ENCODE measurements around the gene TM7SF3. TPM values are rescaled to one million over a fixed set of nuclear protein-coding genes. Genes with fewer than 3 reads are reported as not detected.

The TM7SF3 gene
- total RNA-seq, 1 donor from 2014 or later: 48.1 TPM

GRCh38 chr12:26997003-26997402, 17.2 kb downstream of the TM7SF3 start:
- H3K4me3 ChIP-seq (ENCODE audit: low read depth, low read length): no peak overlapping the region
- no peak for DNase-seq (ENCODE audit: low read depth)
- no peak for TF ChIP-seq CTCF (conservative IDR thresholded peaks at IDR 0.05; ENCODE audit: low read depth, low read length)

- TF ChIP-seq CTCF (conservative IDR thresholded peaks at IDR 0.05; ENCODE audit: low read depth, low read length): no peak
- no peak overlapping the region for H3K4me3 ChIP-seq (ENCODE audit: low read depth, low read length)
- no peak for DNase-seq (ENCODE audit: low read depth)
Measured at GRCh38 chr12:26995706-26996105, 18.5 kb downstream of the TM7SF3 start.

- H3K4me3 ChIP-seq (ENCODE audit: low read depth, low read length): no peak overlapping the region
- no peak for TF ChIP-seq CTCF (conservative IDR thresholded peaks at IDR 0.05; ENCODE audit: low read depth, low read length)
- no peak for DNase-seq (ENCODE audit: low read depth)
Measured at GRCh38 chr12:26994109-26994508, 20.1 kb downstream of the TM7SF3 start.

- no peak for DNase-seq (ENCODE audit: low read depth)
- TF ChIP-seq CTCF (conservative IDR thresholded peaks at IDR 0.05; ENCODE audit: low read depth, low read length): no peak
- no peak overlapping the region for H3K4me3 ChIP-seq (ENCODE audit: low read depth, low read length)
Measured at GRCh38 chr12:26991826-26992225, 22.4 kb downstream of the TM7SF3 start.

- DNase-seq (ENCODE audit: low read depth): no peak
- TF ChIP-seq CTCF (conservative IDR thresholded peaks at IDR 0.05; ENCODE audit: low read depth, low read length): no peak
- no peak overlapping the region for H3K4me3 ChIP-seq (ENCODE audit: low read depth, low read length)
Measured at GRCh38 chr12:26989873-26990272, 24.3 kb downstream of the TM7SF3 start.

- no peak overlapping the region for H3K4me3 ChIP-seq (ENCODE audit: low read depth, low read length)
- TF ChIP-seq CTCF (conservative IDR thresholded peaks at IDR 0.05; ENCODE audit: low read depth, low read length): no peak
Measured at GRCh38 chr12:26988703-26989102, 25.5 kb downstream of the TM7SF3 start.

GRCh38 chr12:26987634-26988424, 26.4 kb downstream of the TM7SF3 start:
- no peak for TF ChIP-seq CTCF (conservative IDR thresholded peaks at IDR 0.05; ENCODE audit: low read depth, low read length)
- no peak overlapping the region for H3K4me3 ChIP-seq (ENCODE audit: low read depth, low read length)
- DNase-seq (ENCODE audit: low read depth): no peak

More at GRCh38 chr12:26988703-26989102, 25.5 kb downstream of the TM7SF3 start:
- DNase-seq (ENCODE audit: low read depth): no peak
